ENCODE results near the gene SPECC1L.
"Not testable (repeated sequence)": the region's sequence is repeated elsewhere in the genome, so short reads cannot be mapped to it uniquely, and the experiment has no call there.

The SPECC1L gene

GRCh38 chr22:24289114-24289513 lies 18.5 kb downstream of the SPECC1L start:
- DNase-seq: no peak

GRCh38 chr22:24289741-24290163 lies 19.1 kb downstream of the SPECC1L start:
- DNase-seq: no peak

- DNase-seq: no peak
Measured at GRCh38 chr22:24290459-24290858, 19.8 kb downstream of the SPECC1L start.

GRCh38 chr22:24291515-24292201 lies 21.0 kb downstream of the SPECC1L start:
- no peak for DNase-seq

GRCh38 chr22:24292202-24292830 lies 21.7 kb downstream of the SPECC1L start:
- not testable (repeated sequence) for DNase-seq

- not testable (repeated sequence) for DNase-seq
Measured at GRCh38 chr22:24294913-24295312, 24.3 kb downstream of the SPECC1L start.

- not testable (repeated sequence) for DNase-seq
Measured at GRCh38 chr22:24298497-24299155, 28.0 kb downstream of the SPECC1L start.

- not testable (repeated sequence) for DNase-seq
Measured at GRCh38 chr22:24300522-24300921, 29.9 kb downstream of the SPECC1L start.

- peak; percentile 82 for DNase-seq
Measured at GRCh38 chr22:24302591-24302990, 32.0 kb downstream of the SPECC1L start.

- peak; percentile 79 for DNase-seq
Measured at GRCh38 chr22:24303007-24303406, 32.4 kb downstream of the SPECC1L start.

GRCh38 chr22:24304062-24304675 lies 33.5 kb downstream of the SPECC1L start:
- peak; percentile 12 for DNase-seq

GRCh38 chr22:24305260-24305692 lies 34.6 kb downstream of the SPECC1L start:
- no peak for DNase-seq

- no peak for DNase-seq
Measured at GRCh38 chr22:24310969-24311368, 40.3 kb downstream of the SPECC1L start.

GRCh38 chr22:24315367-24315966 lies 44.8 kb downstream of the SPECC1L start:
- peak; percentile 26 for DNase-seq

GRCh38 chr22:24316264-24316663 lies 45.6 kb downstream of the SPECC1L start:
- not testable (repeated sequence) for DNase-seq

GRCh38 chr22:24317511-24317910 lies 46.9 kb downstream of the SPECC1L start:
- DNase-seq: not testable (repeated sequence)

- DNase-seq: no peak
Measured at GRCh38 chr22:24319451-24319850, 48.8 kb downstream of the SPECC1L start.

GRCh38 chr22:24321999-24322398 lies 51.4 kb downstream of the SPECC1L start:
- no peak for DNase-seq

GRCh38 chr22:24322522-24322921 lies 51.9 kb downstream of the SPECC1L start:
- DNase-seq: no peak

GRCh38 chr22:24323233-24323632 lies 52.6 kb downstream of the SPECC1L start:
- no peak for DNase-seq

- DNase-seq: no peak
Measured at GRCh38 chr22:24323695-24324094, 53.1 kb downstream of the SPECC1L start.

GRCh38 chr22:24324137-24324536 lies 53.5 kb downstream of the SPECC1L start:
- no peak for DNase-seq

Measured in DMS153 (cell line).